Glomerular visceral epithelial cell (primary cell): ENCODE results near the gene OR2C3.
"Not testable (repeated sequence)": the region's sequence is repeated elsewhere in the genome, so short reads cannot be mapped to it uniquely, and the experiment has no call there.

Experiments used
- DNase-seq: peaks from one replicate; pipeline ENCODE4 v3.0.0-alpha.2; 2016; ENCODE audit errors: extremely low spot score

Gene OR2C3

GRCh38 chr1:247517795-247518612, 18.2 kb downstream of the OR2C3 start:
- no peak for DNase-seq

- no peak for DNase-seq
These were observed 29.4 kb downstream of the OR2C3 start for GRCh38 chr1:247506831-247507230.

DNA sequence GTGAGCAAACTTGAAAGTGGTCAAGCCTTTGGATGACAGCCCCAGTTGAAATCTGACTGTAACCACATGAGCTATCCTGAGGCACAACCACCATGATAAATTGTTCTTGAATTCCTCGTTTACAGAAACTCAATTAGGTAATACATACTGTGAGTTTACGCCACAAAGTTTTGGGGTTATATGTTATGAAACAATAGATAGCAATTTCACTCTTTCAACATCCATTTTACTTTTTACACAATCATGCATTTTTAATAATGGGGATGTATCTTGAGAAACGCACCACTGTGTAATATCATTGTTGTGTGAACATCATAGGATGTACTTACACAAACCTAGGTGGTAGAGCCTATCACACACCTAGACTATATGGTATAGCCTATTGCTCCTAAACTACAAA, 35.4 kb downstream of the OR2C3 start:
- no peak for DNase-seq

- DNase-seq, result no peak
These were observed 39.5 kb downstream of the OR2C3 start for GRCh38 chr1:247496581-247497285.

- DNase-seq, result no peak
These were observed 41.5 kb downstream of the OR2C3 start for GRCh38 chr1:247494767-247495166.

GRCh38 chr1:247493106-247493505, 43.1 kb downstream of the OR2C3 start:
- no peak for DNase-seq

- no peak for DNase-seq
These were observed 44.9 kb downstream of the OR2C3 start for GRCh38 chr1:247491328-247491727.

GRCh38 chr1:247487057-247487456, 49.2 kb downstream of the OR2C3 start:
- DNase-seq, result peak; percentile 41

DNA sequence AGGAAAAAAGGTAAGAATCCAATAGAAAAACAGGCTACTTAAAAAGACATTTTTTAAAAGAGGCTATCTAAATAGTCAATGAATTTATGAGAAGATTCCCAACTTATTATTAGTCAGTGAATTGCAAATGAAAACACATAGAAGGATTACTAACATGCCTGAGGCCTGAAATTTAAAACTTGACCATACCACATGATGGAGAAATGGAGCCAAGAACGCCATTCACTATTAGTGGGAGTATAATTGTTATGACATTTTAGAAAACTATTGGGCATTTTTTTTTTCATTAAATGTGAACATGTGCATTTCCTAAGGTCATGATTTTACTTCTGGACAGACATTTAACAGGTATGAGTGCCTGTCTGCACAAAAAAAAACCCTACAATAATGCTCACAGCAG, 53.5 kb downstream of the OR2C3 start:
- no peak for DNase-seq

DNA sequence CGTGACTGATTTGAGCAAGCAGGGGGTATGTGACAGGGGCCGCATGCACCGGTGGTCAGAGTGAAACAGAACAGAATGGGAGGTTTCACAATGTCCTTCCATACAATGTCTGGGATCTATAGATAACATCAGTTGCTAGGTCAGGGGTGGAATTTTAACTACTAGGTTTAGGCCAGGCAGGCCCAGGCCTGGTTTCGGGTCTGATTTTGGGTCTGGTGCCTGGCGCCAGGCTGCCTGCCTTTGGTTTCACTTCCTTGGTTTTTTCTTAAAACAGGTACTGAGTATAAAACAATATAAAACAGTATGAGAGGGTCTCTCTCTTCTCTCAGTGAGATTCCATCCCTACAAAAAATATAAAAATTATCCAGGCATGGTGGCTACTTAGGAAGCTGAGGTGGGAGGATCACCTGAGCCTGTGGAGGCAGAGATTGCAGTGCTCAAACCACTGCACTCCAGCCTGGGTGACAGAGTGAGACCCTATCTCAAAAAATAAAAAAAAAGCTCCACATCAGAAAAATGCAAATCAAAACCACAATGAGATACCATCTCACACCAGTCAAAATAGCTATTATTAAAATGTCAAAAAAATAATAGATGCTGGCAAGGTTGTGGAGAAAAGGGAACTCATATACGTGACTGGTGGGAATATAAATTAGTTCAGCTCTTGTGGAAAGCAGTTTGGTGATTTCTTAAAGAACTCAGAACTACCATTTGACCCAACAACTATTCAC, 59.7 kb downstream of the OR2C3 start:
- DNase-seq, result not testable (repeated sequence)

DNA sequence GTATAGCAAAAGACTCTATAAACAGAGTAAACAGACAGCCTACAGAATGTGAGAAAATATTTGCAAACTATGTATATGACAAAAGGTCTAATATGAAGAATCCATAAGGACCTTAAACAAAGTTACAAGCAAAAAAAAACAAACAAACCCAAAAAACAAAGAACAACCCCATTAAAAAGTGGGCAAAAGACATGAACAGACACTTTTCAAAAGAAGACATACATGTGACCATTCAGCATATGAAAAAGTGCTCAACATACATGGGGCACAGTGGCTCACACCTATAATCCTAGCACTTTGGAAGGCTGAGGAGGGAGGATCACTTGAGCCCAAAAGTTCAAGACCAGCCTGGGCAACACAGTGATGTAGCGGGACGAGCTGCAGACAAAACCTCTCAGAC, 60.4 kb downstream of the OR2C3 start:
- no peak for DNase-seq
